IPS-11a (cell line): ENCODE data around the gene SCFD1.
"Not testable (repeated sequence)": the region's sequence is repeated elsewhere in the genome, so short reads cannot be mapped to it uniquely, and the experiment has no call there.

Experiments used
- H3K4me3 ChIP-seq: one replicate; pipeline ENCODE4 v1.5.1; 2013; ENCODE audit warnings: low read depth, low read length, control low read depth

Gene SCFD1

GRCh38 chr14:30621940-30622830 lies at the start of gene SCFD1:
TSS of gene SCFD1 (plus strand) at chr14:30622319. CDS start at chr14:30622339, 20 bp downstream.
- peak within 1 kb of the TSS; percentile 97 for H3K4me3 ChIP-seq

- H3K4me3 ChIP-seq, result no peak overlapping the region
These were observed 49.3 kb upstream of the SCFD1 start for GRCh38 chr14:30572771-30573170.

GRCh38 chr14:30573226-30573814 lies 48.8 kb upstream of the SCFD1 start:
- H3K4me3 ChIP-seq, result no peak overlapping the region

GRCh38 chr14:30573966-30574365 lies 48.2 kb upstream of the SCFD1 start:
- no peak overlapping the region for H3K4me3 ChIP-seq

- H3K4me3 ChIP-seq, result not testable (repeated sequence)
These were observed 47.3 kb upstream of the SCFD1 start for GRCh38 chr14:30574777-30575176.

- H3K4me3 ChIP-seq, result not testable (repeated sequence)
These were observed 45.8 kb upstream of the SCFD1 start for GRCh38 chr14:30576333-30576732.

GRCh38 chr14:30580616-30581282 lies 41.4 kb upstream of the SCFD1 start:
- no peak overlapping the region for H3K4me3 ChIP-seq

GRCh38 chr14:30581283-30581625 lies 40.9 kb upstream of the SCFD1 start:
- H3K4me3 ChIP-seq, result no peak overlapping the region

- H3K4me3 ChIP-seq, result no peak overlapping the region
These were observed 39.7 kb upstream of the SCFD1 start for GRCh38 chr14:30582376-30582775.

- no peak overlapping the region for H3K4me3 ChIP-seq
These were observed 38.0 kb upstream of the SCFD1 start for GRCh38 chr14:30584058-30584630.

GRCh38 chr14:30585204-30585603 lies 36.9 kb upstream of the SCFD1 start:
- H3K4me3 ChIP-seq, result no peak overlapping the region

GRCh38 chr14:30587141-30587540 lies 35.0 kb upstream of the SCFD1 start:
- no peak overlapping the region for H3K4me3 ChIP-seq

- H3K4me3 ChIP-seq, result no peak overlapping the region
These were observed 33.2 kb upstream of the SCFD1 start for GRCh38 chr14:30588873-30589272.

- H3K4me3 ChIP-seq, result no peak overlapping the region
These were observed 25.2 kb upstream of the SCFD1 start for GRCh38 chr14:30596935-30597334.

- no peak overlapping the region for H3K4me3 ChIP-seq
These were observed 24.6 kb upstream of the SCFD1 start for GRCh38 chr14:30597504-30597903.

GRCh38 chr14:30600922-30601918 lies 20.9 kb upstream of the SCFD1 start:
- H3K4me3 ChIP-seq, result no peak overlapping the region

- H3K4me3 ChIP-seq, result no peak overlapping the region
These were observed 18.7 kb upstream of the SCFD1 start for GRCh38 chr14:30603402-30603801.

GRCh38 chr14:30604696-30605095 lies 17.4 kb upstream of the SCFD1 start:
- H3K4me3 ChIP-seq, result not testable (repeated sequence)

- H3K4me3 ChIP-seq, result no peak overlapping the region
These were observed 14.9 kb upstream of the SCFD1 start for GRCh38 chr14:30607156-30607780.

GRCh38 chr14:30608533-30609006 lies 13.5 kb upstream of the SCFD1 start:
- H3K4me3 ChIP-seq, result no peak overlapping the region
